HCT116 (cell line): ENCODE measurements around the gene ITK.

Source experiments
- EZH2 ChIP-seq: fragments of 200-600 bp; sonication (generic); IDR thresholded peaks from 2 replicates; pipeline ENCODE4 v1.6.1; 2017; ENCODE audit warnings: antibody characterized with exemption, mixed run types
- EZH2phosphoT487 ChIP-seq: fragments of 200-600 bp; IDR thresholded peaks from 2 replicates; pipeline ENCODE4 v1.6.1; 2018; ENCODE audit warnings: antibody characterized with exemption, borderline replicate concordance
- JUND ChIP-seq: IDR thresholded peaks from 2 replicates; pipeline ENCODE4 v1.6.1; 2012
- POLR2A ChIP-seq: IDR thresholded peaks from 2 replicates; pipeline ENCODE4 v1.7.0; 2011; ENCODE audit warnings: borderline replicate concordance; ENCODE audit not compliant: insufficient read depth, insufficient read length; ENCODE audit errors: extremely low read depth
- POLR2AphosphoS5 ChIP-seq: IDR thresholded peaks from 2 replicates; pipeline ENCODE4 v1.6.1; 2011; ENCODE audit warnings: mild to moderate bottlenecking, low read depth, low read length, moderate library complexity
- SP1 ChIP-seq: IDR thresholded peaks from 2 replicates; pipeline ENCODE4 v1.6.1; 2012; ENCODE audit warnings: low read depth
- SRF ChIP-seq: IDR thresholded peaks from 2 replicates; pipeline ENCODE4 v1.6.1; 2012; ENCODE audit warnings: low read depth
- ZFX ChIP-seq: fragments of 450-650 bp; IDR thresholded peaks from 2 replicates; pipeline ENCODE4 v1.6.1; 2017
- TF ChIP-seq, protein P1 (sequence below): IDR thresholded peaks from 2 replicates; pipeline ENCODE4 v1.6.1; 2012
- TF ChIP-seq, protein P2 (sequence below), 3 experiments: fragments of 200-600 bp in 1 of 3; sonication (generic) in 1 of 3; IDR thresholded peaks in 2 of 3; conservative IDR thresholded peaks in 1 of 3; 2 replicates each; pipeline ENCODE4 v1.5.1; 2012 to 2017; ENCODE audit warnings: low read depth in 2 of 3, low read length in 2 of 3, antibody characterized with exemption in 1 of 3, borderline replicate concordance in 1 of 3, control low read depth in 1 of 3, mild to moderate bottlenecking in 1 of 3, mixed read lengths in 1 of 3, mixed run types in 1 of 3, moderate library complexity in 1 of 3; ENCODE audit not compliant: insufficient read depth in 1 of 3
- TF ChIP-seq, protein P3 (sequence below): IDR thresholded peaks from 2 replicates; pipeline ENCODE4 v1.6.1; 2012; ENCODE audit warnings: low read depth

DNA sequence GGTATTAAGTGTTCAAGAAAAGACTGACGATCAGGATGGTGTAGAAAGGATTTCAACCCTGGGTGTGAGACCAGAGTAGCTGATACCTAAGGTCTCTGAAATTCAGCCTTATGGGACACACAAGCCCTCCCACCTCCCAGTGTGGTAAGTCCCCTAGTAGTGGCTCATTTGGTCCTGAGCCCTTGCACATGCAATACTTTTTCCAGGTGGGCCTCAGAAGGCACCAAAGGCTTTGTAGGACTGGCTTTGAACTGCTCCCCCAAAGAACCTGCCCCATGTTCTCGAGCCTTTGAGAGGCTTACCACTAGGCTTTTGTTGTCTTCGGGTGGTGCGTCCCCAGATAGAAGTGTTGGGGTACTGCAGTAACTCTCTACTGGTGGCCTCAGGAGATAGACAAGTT, 15.4 kb upstream of the ITK start:
- TF ChIP-seq, protein P1, sequence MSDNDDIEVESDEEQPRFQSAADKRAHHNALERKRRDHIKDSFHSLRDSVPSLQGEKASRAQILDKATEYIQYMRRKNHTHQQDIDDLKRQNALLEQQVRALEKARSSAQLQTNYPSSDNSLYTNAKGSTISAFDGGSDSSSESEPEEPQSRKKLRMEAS, result no peak
- TF ChIP-seq, protein P2, sequence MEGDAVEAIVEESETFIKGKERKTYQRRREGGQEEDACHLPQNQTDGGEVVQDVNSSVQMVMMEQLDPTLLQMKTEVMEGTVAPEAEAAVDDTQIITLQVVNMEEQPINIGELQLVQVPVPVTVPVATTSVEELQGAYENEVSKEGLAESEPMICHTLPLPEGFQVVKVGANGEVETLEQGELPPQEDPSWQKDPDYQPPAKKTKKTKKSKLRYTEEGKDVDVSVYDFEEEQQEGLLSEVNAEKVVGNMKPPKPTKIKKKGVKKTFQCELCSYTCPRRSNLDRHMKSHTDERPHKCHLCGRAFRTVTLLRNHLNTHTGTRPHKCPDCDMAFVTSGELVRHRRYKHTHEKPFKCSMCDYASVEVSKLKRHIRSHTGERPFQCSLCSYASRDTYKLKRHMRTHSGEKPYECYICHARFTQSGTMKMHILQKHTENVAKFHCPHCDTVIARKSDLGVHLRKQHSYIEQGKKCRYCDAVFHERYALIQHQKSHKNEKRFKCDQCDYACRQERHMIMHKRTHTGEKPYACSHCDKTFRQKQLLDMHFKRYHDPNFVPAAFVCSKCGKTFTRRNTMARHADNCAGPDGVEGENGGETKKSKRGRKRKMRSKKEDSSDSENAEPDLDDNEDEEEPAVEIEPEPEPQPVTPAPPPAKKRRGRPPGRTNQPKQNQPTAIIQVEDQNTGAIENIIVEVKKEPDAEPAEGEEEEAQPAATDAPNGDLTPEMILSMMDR (IDR thresholded peaks at IDR 0.05 in 2 of 3, conservative IDR thresholded peaks at IDR 0.05 in 1 of 3; ENCODE audit: borderline replicate concordance in 1 of 3, insufficient read depth in 1 of 3, low read depth in 2 of 3, low read length in 2 of 3), result no peak
- TF ChIP-seq, protein P3, sequence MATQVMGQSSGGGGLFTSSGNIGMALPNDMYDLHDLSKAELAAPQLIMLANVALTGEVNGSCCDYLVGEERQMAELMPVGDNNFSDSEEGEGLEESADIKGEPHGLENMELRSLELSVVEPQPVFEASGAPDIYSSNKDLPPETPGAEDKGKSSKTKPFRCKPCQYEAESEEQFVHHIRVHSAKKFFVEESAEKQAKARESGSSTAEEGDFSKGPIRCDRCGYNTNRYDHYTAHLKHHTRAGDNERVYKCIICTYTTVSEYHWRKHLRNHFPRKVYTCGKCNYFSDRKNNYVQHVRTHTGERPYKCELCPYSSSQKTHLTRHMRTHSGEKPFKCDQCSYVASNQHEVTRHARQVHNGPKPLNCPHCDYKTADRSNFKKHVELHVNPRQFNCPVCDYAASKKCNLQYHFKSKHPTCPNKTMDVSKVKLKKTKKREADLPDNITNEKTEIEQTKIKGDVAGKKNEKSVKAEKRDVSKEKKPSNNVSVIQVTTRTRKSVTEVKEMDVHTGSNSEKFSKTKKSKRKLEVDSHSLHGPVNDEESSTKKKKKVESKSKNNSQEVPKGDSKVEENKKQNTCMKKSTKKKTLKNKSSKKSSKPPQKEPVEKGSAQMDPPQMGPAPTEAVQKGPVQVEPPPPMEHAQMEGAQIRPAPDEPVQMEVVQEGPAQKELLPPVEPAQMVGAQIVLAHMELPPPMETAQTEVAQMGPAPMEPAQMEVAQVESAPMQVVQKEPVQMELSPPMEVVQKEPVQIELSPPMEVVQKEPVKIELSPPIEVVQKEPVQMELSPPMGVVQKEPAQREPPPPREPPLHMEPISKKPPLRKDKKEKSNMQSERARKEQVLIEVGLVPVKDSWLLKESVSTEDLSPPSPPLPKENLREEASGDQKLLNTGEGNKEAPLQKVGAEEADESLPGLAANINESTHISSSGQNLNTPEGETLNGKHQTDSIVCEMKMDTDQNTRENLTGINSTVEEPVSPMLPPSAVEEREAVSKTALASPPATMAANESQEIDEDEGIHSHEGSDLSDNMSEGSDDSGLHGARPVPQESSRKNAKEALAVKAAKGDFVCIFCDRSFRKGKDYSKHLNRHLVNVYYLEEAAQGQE, result no peak
- TF ChIP-seq EZH2 (no peak), POLR2A (no peak), ZFX (no peak), SRF (no peak), POLR2AphosphoS5 (no peak), JUND (no peak), EZH2phosphoT487 (no peak), SP1 (no peak)
